Ectodermal cell (in vitro differentiated cells): ENCODE data around the gene EIF5A.

Experiments used
- H3K27ac ChIP-seq: 2 replicates; pipeline ENCODE4 v1.7.0; 2013; ENCODE audit warnings: mild to moderate bottlenecking, low read depth, low read length; ENCODE audit not compliant: insufficient read depth, poor library complexity, severe bottlenecking
- H3K27me3 ChIP-seq: 2 replicates; pipeline ENCODE4 v1.7.0; 2013; ENCODE audit warnings: mild to moderate bottlenecking, low read length; ENCODE audit not compliant: insufficient read depth, control insufficient read depth, poor library complexity, severe bottlenecking
- H3K36me3 ChIP-seq: one replicate; pipeline ENCODE4 v1.7.0; 2013; ENCODE audit warnings: low read length; ENCODE audit not compliant: control insufficient read depth, insufficient read depth
- H3K4me1 ChIP-seq: one replicate; pipeline ENCODE4 v1.7.0; 2013; ENCODE audit warnings: low read length; ENCODE audit not compliant: control insufficient read depth, insufficient read depth
- H3K4me3 ChIP-seq: 2 replicates; pipeline ENCODE4 v1.7.0; 2013; ENCODE audit warnings: low read depth, low read length, control low read depth; ENCODE audit not compliant: insufficient read depth
- H3K9me3 ChIP-seq: 2 replicates; pipeline ENCODE4 v1.7.0; 2013; ENCODE audit warnings: mild to moderate bottlenecking, low read length, moderate library complexity; ENCODE audit not compliant: control insufficient read depth
- WGBS, 2 experiments: methylation state at CpG; one replicate each; pipeline ENCODE4 v1.1.7; 2013; ENCODE audit warnings: missing lambda C conversion rate in 2 of 2; 5-methylcytosine and 5-hydroxymethylcytosine counted together

Gene EIF5A

GRCh38 chr17:7285679-7286078, 21.7 kb upstream of the EIF5A start:
- peaks cover 8% of the 10 kb centered on the region for H3K4me1 ChIP-seq
- no peak overlapping the region for H3K27ac ChIP-seq
- H3K36me3 ChIP-seq, result no peaks in the 10 kb centered on the region
- H3K4me3 ChIP-seq, result no peak overlapping the region
- no peaks in the 10 kb centered on the region for H3K9me3 ChIP-seq
- peaks cover 30% of the 10 kb centered on the region for H3K27me3 ChIP-seq
- WGBS, 2 experiments, result 93 to 94% methylated on average over 12 of the region's 12 CpGs

GRCh38 chr17:7289256-7290032, 18.0 kb upstream of the EIF5A start:
- Histone ChIP-seq H3K27me3 (peaks cover 28% of the 10 kb centered on the region), H3K27ac (no peak overlapping the region), H3K9me3 (no peaks in the 10 kb centered on the region), H3K36me3 (no peaks in the 10 kb centered on the region), H3K4me3 (no peak overlapping the region), H3K4me1 (peaks cover 26% of the 10 kb centered on the region)
- WGBS, 2 experiments, result 83 to 87% methylated on average over 18 of the region's 18 CpGs

- Histone ChIP-seq H3K36me3 (no peaks in the 10 kb centered on the region), H3K27ac (no peak overlapping the region), H3K27me3 (peaks cover 36% of the 10 kb centered on the region), H3K4me1 (peaks cover 26% of the 10 kb centered on the region), H3K9me3 (no peaks in the 10 kb centered on the region), H3K4me3 (no peak overlapping the region)
- WGBS, 2 experiments, result 94 to 97% methylated on average over 19 of the region's 19 CpGs
These were observed 17.3 kb upstream of the EIF5A start for GRCh38 chr17:7290166-7290565.

GRCh38 chr17:7290685-7291084, 16.7 kb upstream of the EIF5A start:
- H3K9me3 ChIP-seq, result no peaks in the 10 kb centered on the region
- no peak overlapping the region for H3K27ac ChIP-seq
- H3K4me1 ChIP-seq, result peaks cover 26% of the 10 kb centered on the region
- H3K4me3 ChIP-seq, result no peak overlapping the region
- peaks cover 41% of the 10 kb centered on the region for H3K27me3 ChIP-seq
- H3K36me3 ChIP-seq, result no peaks in the 10 kb centered on the region
- WGBS, 2 experiments, result 91% methylated on average over 11 of the region's 11 CpGs

- 91 to 93% methylated on average over 2 of the region's 2 CpGs for WGBS, 2 experiments
- H3K27me3 ChIP-seq, result peaks cover 56% of the 10 kb centered on the region
- no peak overlapping the region for H3K27ac ChIP-seq
- H3K4me3 ChIP-seq, result no peak overlapping the region
- no peaks in the 10 kb centered on the region for H3K36me3 ChIP-seq
- H3K4me1 ChIP-seq, result peaks cover 29% of the 10 kb centered on the region
- no peaks in the 10 kb centered on the region for H3K9me3 ChIP-seq
These were observed 15.2 kb upstream of the EIF5A start for GRCh38 chr17:7292194-7292593.

GRCh38 chr17:7292729-7293128, 14.7 kb upstream of the EIF5A start:
- Histone ChIP-seq H3K27me3 (peaks cover 57% of the 10 kb centered on the region), H3K36me3 (no peaks in the 10 kb centered on the region), H3K4me3 (no peak overlapping the region), H3K27ac (no peak overlapping the region), H3K9me3 (no peaks in the 10 kb centered on the region), H3K4me1 (peaks cover 29% of the 10 kb centered on the region)
- WGBS, 2 experiments, result 67 to 72% methylated on average over 6 of the region's 6 CpGs

GRCh38 chr17:7293159-7293558, 14.3 kb upstream of the EIF5A start:
- 94 to 96% methylated on average over 11 of the region's 11 CpGs for WGBS, 2 experiments

GRCh38 chr17:7293816-7294613, 13.4 kb upstream of the EIF5A start:
- no peaks in the 10 kb centered on the region for H3K9me3 ChIP-seq
- H3K4me3 ChIP-seq, result peak overlapping the region; percentile 26
- no peaks in the 10 kb centered on the region for H3K36me3 ChIP-seq
- peaks cover 28% of the 10 kb centered on the region for H3K4me1 ChIP-seq
- no peak overlapping the region for H3K27ac ChIP-seq
- peaks cover 57% of the 10 kb centered on the region for H3K27me3 ChIP-seq
- WGBS, 2 experiments, result 2% methylated on average over 75 of the region's 75 CpGs

More at GRCh38 chr17:7293159-7293558, 14.3 kb upstream of the EIF5A start:
- Histone ChIP-seq H3K36me3 (no peaks in the 10 kb centered on the region), H3K9me3 (no peaks in the 10 kb centered on the region), H3K4me3 (no peak overlapping the region), H3K27ac (no peak overlapping the region), H3K27me3 (peaks cover 57% of the 10 kb centered on the region), H3K4me1 (peaks cover 29% of the 10 kb centered on the region)

GRCh38 chr17:7294614-7295153, 12.7 kb upstream of the EIF5A start, which contains the start of gene YBX2:
Gene YBX2 (minus strand): TSS chr17:7294639. CDS start chr17:7294500, 139 bp downstream.
- H3K4me3 ChIP-seq, result peak within 1 kb of the TSS; percentile 26
- H3K27ac ChIP-seq, result no peak within 1 kb of the TSS
- H3K36me3 ChIP-seq, result no peaks in the 10 kb centered on the region
- H3K27me3 ChIP-seq, result peaks cover 59% of the 10 kb centered on the region
- H3K4me1 ChIP-seq, result peaks cover 21% of the 10 kb centered on the region
- 2% methylated on average over 57 of the region's 57 CpGs for WGBS, 2 experiments
- H3K9me3 ChIP-seq, result no peaks in the 10 kb centered on the region
